K562 (cell line): ENCODE results near the gene PRDM12. TPM values are rescaled to one million over a fixed set of nuclear protein-coding genes. Genes with fewer than 3 reads are reported as not detected.

Experiments used
- ATAC-seq: fragments of 200-7000 bp; cut with Tn5 transposase; 3 replicates; pipeline ENCODE4 v1.9.1; 2020; ENCODE audit warnings: moderate library complexity
- BruUV-seq: library from RNA; stranded (reverse); fragments of 400-500 nt; replicated peaks from 2 replicates; lab custom pipeline; 2021; lab: Mats Ljungman, UMichigan
- CTCF ChIA-PET: fragments of 300-600 bp; formaldehyde crosslinking; extraction: SDS; loops from one replicate; lab custom pipeline; 2021; ENCODE audit warnings: low intra/inter-chr PET ratio; lab: Yijun Ruan, JAX
- POLR2A ChIA-PET: fragments of 300-600, 350-650 bp; sonication (Branson Sonifier 250); formaldehyde crosslinking; extraction: SDS; loops from one replicate; lab custom pipeline; 2021; ENCODE audit warnings: antibody characterized with exemption, inconsistent platforms; lab: Yijun Ruan, JAX
- DNase-seq, 4 experiments: peaks; one replicate each; pipeline versions ENCODE4 v3.0.0 to v3.0.0-alpha.2; 2011 to 2018; ENCODE audit warnings: low spot score in 3 of 4, mixed read lengths in 3 of 4; ENCODE audit errors: extremely low read depth in 1 of 4
- FAIRE-seq: peaks from 2 replicates; lab custom pipeline; 2011; peaks lifted over from hg19 to GRCh38; lab: Jason Lieb, UNC
- H2AFZ ChIP-seq: 2 replicates; pipeline ENCODE4 v1.6.0; 2011; ENCODE audit warnings: low read depth, low read length, control low read depth, inconsistent platforms
- H3K27ac ChIP-seq: fragments of 200-600 bp; 3 replicates; pipeline ENCODE4 v1.8.0; 2011; ENCODE audit warnings: low read depth, mild to moderate bottlenecking, control low read depth, inconsistent platforms, low read length, moderate library complexity, mixed read lengths; ENCODE audit errors: extremely low read depth
- H3K27me3 ChIP-seq, 2 experiments: fragments of 300-600 bp in 1 of 2; 2 replicates in 1 of 2; 3 replicates in 1 of 2; pipeline versions ENCODE4 v1.6.0 to v1.8.0; 2011; ENCODE audit warnings: inconsistent platforms in 2 of 2, low read length in 2 of 2, mild to moderate bottlenecking in 1 of 2, mixed read lengths in 1 of 2, moderate library complexity in 1 of 2; ENCODE audit not compliant: control insufficient read depth in 2 of 2, insufficient read depth in 2 of 2
- H3K36me3 ChIP-seq: fragments of 300-600 bp; 3 replicates; pipeline ENCODE4 v1.8.0; 2011; ENCODE audit warnings: mild to moderate bottlenecking, low read length, inconsistent platforms; ENCODE audit not compliant: control insufficient read depth, insufficient read depth
- H3K4me1 ChIP-seq, 2 experiments: fragments of 200-600 bp in 1 of 2; replicated peaks in 1 of 2; 2 replicates in 1 of 2; 3 replicates in 1 of 2; pipeline versions ENCODE4 v1.5.1 to v1.8.0; 2011; ENCODE audit warnings: inconsistent platforms in 2 of 2, low read length in 2 of 2, mild to moderate bottlenecking in 1 of 2, mixed read lengths in 1 of 2, moderate library complexity in 1 of 2; ENCODE audit not compliant: control insufficient read depth in 2 of 2, insufficient read depth in 2 of 2
- H3K4me2 ChIP-seq: 2 replicates; pipeline ENCODE4 v1.6.1; 2011; ENCODE audit warnings: low read length, control low read depth, inconsistent platforms, mixed read lengths; ENCODE audit not compliant: insufficient read depth
- H3K4me3 ChIP-seq: fragments of 200-600 bp; sonication (generic), shearing (Covaris generic); 2 replicates; pipeline ENCODE4 v1.5.1; 2016; ENCODE audit warnings: control low read depth, inconsistent platforms
- H3K79me2 ChIP-seq: fragments of 200-600 bp; 3 replicates; pipeline ENCODE4 v1.8.0; 2011; ENCODE audit warnings: low read length, inconsistent platforms; ENCODE audit not compliant: control insufficient read depth, insufficient read depth
- H3K9ac ChIP-seq, 2 experiments: 2 replicates each; pipeline versions ENCODE4 v1.6.0 to v1.6.1; 2011; ENCODE audit warnings: low read depth in 2 of 2, low read length in 2 of 2, control low read depth in 1 of 2, inconsistent platforms in 1 of 2, mild to moderate bottlenecking in 1 of 2, mixed read lengths in 1 of 2; ENCODE audit not compliant: insufficient read depth in 1 of 2
- H3K9me1 ChIP-seq: one replicate; pipeline ENCODE4 v1.6.0; 2011; ENCODE audit warnings: inconsistent platforms, mild to moderate bottlenecking, low read length, moderate library complexity; ENCODE audit not compliant: control insufficient read depth, insufficient read depth
- H3K9me3 ChIP-seq: replicated peaks from 2 replicates; pipeline ENCODE4 v1.5.1; 2011; ENCODE audit warnings: low read depth, low read length, inconsistent platforms; ENCODE audit not compliant: control insufficient read depth, insufficient read depth
- H4K20me1 ChIP-seq: replicated peaks from 2 replicates; pipeline ENCODE4 v1.6.1; 2011; ENCODE audit warnings: low read length, inconsistent platforms, mixed read lengths; ENCODE audit not compliant: control insufficient read depth, insufficient read depth
- BCLAF1 ChIP-seq, 2 experiments: fragments of 450-650 bp in 1 of 2; IDR thresholded peaks; 2 replicates each; pipeline ENCODE4 v1.6.1; 2011 to 2017; ENCODE audit warnings: low read depth in 2 of 2, antibody characterized with exemption in 1 of 2, borderline replicate concordance in 1 of 2, low read length in 1 of 2, mild to moderate bottlenecking in 1 of 2, mixed read lengths in 1 of 2; ENCODE audit not compliant: control insufficient read depth in 1 of 2
- CBFB ChIP-seq: sonication (generic); formaldehyde crosslinking; IDR thresholded peaks from 2 replicates; pipeline ENCODE4 v1.4.0; 2020; ENCODE audit warnings: mild to moderate bottlenecking, missing genetic modification reagents
- CBX1 ChIP-seq: sonication (generic); IDR thresholded peaks from 2 replicates; pipeline ENCODE4 v1.6.1; 2016; ENCODE audit warnings: antibody characterized with exemption, low read depth, mild to moderate bottlenecking
- CCNT2 ChIP-seq: IDR thresholded peaks from 2 replicates; pipeline ENCODE4 v1.6.1; 2011; ENCODE audit warnings: borderline replicate concordance, low read depth, mild to moderate bottlenecking, moderate library complexity, mixed read lengths, low read length; ENCODE audit not compliant: insufficient read length; ENCODE audit errors: extremely low read depth
- HDAC2 ChIP-seq: fragments of 450-650 bp; IDR thresholded peaks from 2 replicates; pipeline ENCODE4 v1.6.1; 2016; ENCODE audit warnings: mild to moderate bottlenecking
- PHTF2 ChIP-seq: fragments of 250-450 bp; sonication (Bioruptor Pico); IDR thresholded peaks from 2 replicates; pipeline ENCODE4 v1.5.0; 2021; ENCODE audit warnings: mild to moderate bottlenecking
- SP1 ChIP-seq: sonication (generic); formaldehyde crosslinking; IDR thresholded peaks from 2 replicates; pipeline ENCODE4 v1.8.1; 2022; ENCODE audit warnings: mild to moderate bottlenecking, missing genetic modification reagents
- TAF9B ChIP-seq: fragments of 450-650 bp; IDR thresholded peaks from 2 replicates; pipeline ENCODE4 v1.6.1; 2018; ENCODE audit warnings: mild to moderate bottlenecking; ENCODE audit not compliant: partially characterized antibody
- TCFL5 ChIP-seq: fragments of 250-450 bp; sonication (Bioruptor Pico); conservative IDR thresholded peaks from 2 replicates; pipeline ENCODE4 v1.6.1; 2021; ENCODE audit warnings: mild to moderate bottlenecking, moderate library complexity, matching md5 sums
- TRIM24 ChIP-seq, 2 experiments: fragments of 450-650 bp; IDR thresholded peaks; 2 replicates each; pipeline ENCODE4 v1.6.1; 2016
- ZNF512 ChIP-seq: IDR thresholded peaks from 2 replicates; pipeline ENCODE4 v1.6.1; 2016; ENCODE audit warnings: missing genetic modification characterization, missing compliant biosample characterization
- ZSCAN29 ChIP-seq: fragments of 450-650 bp; IDR thresholded peaks from 2 replicates; pipeline ENCODE4 v1.6.1; 2017
- WGBS: fragments of 100-300 bp; shearing (Covaris generic); methylation state at CpG from one replicate; pipeline ENCODE4 v1.1.6; 2016; ENCODE audit warnings: low coverage, mixed read lengths; ENCODE audit not compliant: insufficient coverage; ENCODE audit errors: missing lambda C conversion rate; 5-methylcytosine and 5-hydroxymethylcytosine counted together
- in situ Hi-C: fragments of 300-500 bp; cut with MboI; formaldehyde crosslinking; loops from 4 replicates; pipeline ENCODE4 v1.15.0; 2018; ENCODE audit warnings: inconsistent platforms, mixed read lengths
- intact Hi-C: fragments of 100-400 bp; cut with micrococcal nuclease; formaldehyde crosslinking; loops from 2 replicates; pipeline ENCODE4 v1.14.2; 2022
- polyA plus RNA-seq, 8 experiments: library from polyadenylated mRNA; depleted of rRNA in 4 of 8; stranded (reverse) in 5 of 8; unstranded in 3 of 8; fragments of >200 nt; fragmentation: Nextera tagmentation in 2 of 8; fragmentation: Illumina TruSeq in 1 of 8; extraction: Ambion mirVana in 2 of 8; extraction: Trizol in 1 of 8; gene quantifications; 2 replicates each; pipeline versions ENCODE4 v1.2.1 to v1.2.3, GENCODE V29; 2011 to 2014; ENCODE audit warnings: inconsistent platforms in 1 of 8, missing spikeins in 1 of 8
- total RNA-seq, 7 experiments: library from RNA; depleted of rRNA in 6 of 7; stranded (reverse); fragments of >200 nt in 6 of 7; fragmentation: Illumina TruSeq in 2 of 7; extraction: Trizol in 2 of 7; gene quantifications; 2 replicates each; pipeline versions ENCODE4 v1.2.1 to v1.2.3, GENCODE V29; 2011 to 2021; ENCODE audit warnings: low replicate concordance in 1 of 7
- TF ChIP-seq, protein P1 (sequence below), 2 experiments: fragments of 450-650 bp; IDR thresholded peaks; 2 replicates each; pipeline ENCODE4 v1.6.1; 2016
- TF ChIP-seq, protein P2 (sequence below): fragments of 450-650 bp; formaldehyde crosslinking; IDR thresholded peaks from 2 replicates; pipeline ENCODE4 v1.4.0; 2022; ENCODE audit warnings: missing genetic modification characterization

PRDM12 gene
- total and polyA plus RNA-seq, 9 of the 15 experiments (the other 6 are each of a cell fraction or from before 2014, with no cell fraction given): 0.04 to 0.22 (median 0.07) TPM; not detected in 3

GRCh38 chr9:130711469-130711868, 47.1 kb downstream of the PRDM12 start:
- WGBS: 90% methylated on average over 8 of the region's 8 CpGs
- intact Hi-C loops: no loop called here
- ATAC-seq: no peak
- TF ChIP-seq BCLAF1 (IDR thresholded peaks at IDR 0.05; ENCODE audit: borderline replicate concordance in 1 of 2, control insufficient read depth in 1 of 2, low read depth in 2 of 2, low read length in 1 of 2) (no peak), HDAC2 (no peak), SP1 (CRISPR knock-in tag) (no peak), PHTF2 (no peak), CBX1 (no peak; the same call in 1 of the 2 replicates), TCFL5 (CRISPR knock-in tag) (no peak), TAF9B (no peak), ZNF512 (peak; percentile 90), TRIM24 (IDR thresholded peaks at IDR 0.05) (0 out of 4 replicates have a peak, but pooled peaks of 1 of the 2 experiments have one; percentile 9), CCNT2 (no peak), ZSCAN29 (no peak), CBFB (CRISPR knock-in tag) (no peak)
- TF ChIP-seq, protein P1, sequence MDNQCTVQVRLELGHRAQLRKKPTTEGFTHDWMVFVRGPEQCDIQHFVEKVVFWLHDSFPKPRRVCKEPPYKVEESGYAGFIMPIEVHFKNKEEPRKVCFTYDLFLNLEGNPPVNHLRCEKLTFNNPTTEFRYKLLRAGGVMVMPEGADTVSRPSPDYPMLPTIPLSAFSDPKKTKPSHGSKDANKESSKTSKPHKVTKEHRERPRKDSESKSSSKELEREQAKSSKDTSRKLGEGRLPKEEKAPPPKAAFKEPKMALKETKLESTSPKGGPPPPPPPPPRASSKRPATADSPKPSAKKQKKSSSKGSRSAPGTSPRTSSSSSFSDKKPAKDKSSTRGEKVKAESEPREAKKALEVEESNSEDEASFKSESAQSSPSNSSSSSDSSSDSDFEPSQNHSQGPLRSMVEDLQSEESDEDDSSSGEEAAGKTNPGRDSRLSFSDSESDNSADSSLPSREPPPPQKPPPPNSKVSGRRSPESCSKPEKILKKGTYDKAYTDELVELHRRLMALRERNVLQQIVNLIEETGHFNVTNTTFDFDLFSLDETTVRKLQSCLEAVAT (IDR thresholded peaks at IDR 0.05): 0 out of 4 replicates have a peak, but pooled peaks of 1 of the 2 experiments have one; percentile 19
- TF ChIP-seq, protein P2, sequence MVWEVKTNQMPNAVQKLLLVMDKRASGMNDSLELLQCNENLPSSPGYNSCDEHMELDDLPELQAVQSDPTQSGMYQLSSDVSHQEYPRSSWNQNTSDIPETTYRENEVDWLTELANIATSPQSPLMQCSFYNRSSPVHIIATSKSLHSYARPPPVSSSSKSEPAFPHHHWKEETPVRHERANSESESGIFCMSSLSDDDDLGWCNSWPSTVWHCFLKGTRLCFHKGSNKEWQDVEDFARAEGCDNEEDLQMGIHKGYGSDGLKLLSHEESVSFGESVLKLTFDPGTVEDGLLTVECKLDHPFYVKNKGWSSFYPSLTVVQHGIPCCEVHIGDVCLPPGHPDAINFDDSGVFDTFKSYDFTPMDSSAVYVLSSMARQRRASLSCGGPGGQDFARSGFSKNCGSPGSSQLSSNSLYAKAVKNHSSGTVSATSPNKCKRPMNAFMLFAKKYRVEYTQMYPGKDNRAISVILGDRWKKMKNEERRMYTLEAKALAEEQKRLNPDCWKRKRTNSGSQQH (CRISPR knock-in tag): no peak

More at GRCh38 chr9:130711469-130711868, 47.1 kb downstream of the PRDM12 start:
- Histone ChIP-seq H3K4me1 (peaks cover 7 to 19% of the 10 kb centered on the region in 2 experiments; a peak in 2 of 5 replicates), H3K36me3 (peaks cover 6% of the 10 kb centered on the region; the same call in 1 of the 3 replicates), H3K79me2 (peaks cover 33% of the 10 kb centered on the region), H3K9ac (no peak overlapping the region), H3K4me3 (no peak overlapping the region), H3K9me3 (no peaks in the 10 kb centered on the region), H3K4me2 (no peak overlapping the region), H3K27me3 (no peaks in the 10 kb centered on the region), H3K9me1 (no peaks in the 10 kb centered on the region), H4K20me1 (peaks cover 19% of the 10 kb centered on the region), H3K27ac (no peak overlapping the region), H2AFZ (0 out of 2 replicates have a peak overlapping the region, but pooled peaks have one; percentile 98)
- DNase-seq: no peak
- CTCF ChIA-PET: interaction anchor here (0.6 kb wide), 1 partner anchor 8 kb away, joined by 3 read pairs; no protein-coding TSS in a partner anchor
- in situ Hi-C loops: loop anchor here (25.0 kb wide), 4 partner anchors 276 to 1001 kb away; no protein-coding TSS in a partner anchor
- FAIRE-seq: no peak
- POLR2A ChIA-PET: interaction anchor here (0.9 kb wide), 1 partner anchor 9 kb away, joined by 3 read pairs; no protein-coding TSS in a partner anchor
- no TSS peak for BruUV-seq
